HCT116 (cell line): ENCODE measurements around the gene ASAP2. TPM values are rescaled to one million over a fixed set of nuclear protein-coding genes. Genes with fewer than 3 reads are reported as not detected.

Experiments used
- ATAC-seq: fragments of 200-7000 bp; cut with Tn5 transposase; 2 replicates; pipeline ENCODE4 v1.9.1; 2020; ENCODE audit warnings: mild to moderate bottlenecking, moderate library complexity
- BruUV-seq: library from RNA; stranded (reverse); fragments of 400-500 nt; replicated peaks from 2 replicates; lab custom pipeline; 2021; lab: Mats Ljungman, UMichigan
- CTCF ChIA-PET: fragments of 300-600 bp; sonication (Branson Sonifier 250); formaldehyde crosslinking; loops from one replicate; lab custom pipeline; 2021; ENCODE audit warnings: antibody characterized with exemption; lab: Charles Lee
- POLR2A ChIA-PET: fragments of 300-600, 350-600 bp; sonication (Branson Sonifier 250); formaldehyde crosslinking; loops from one replicate; lab custom pipeline; 2021; ENCODE audit warnings: antibody characterized with exemption; lab: Charles Lee
- RAD21 ChIA-PET, 2 experiments: fragments of 300-600 bp; sonication (Branson Sonifier 250); formaldehyde crosslinking; loops; one replicate each; lab custom pipeline; 2023; ENCODE audit warnings: low total read pairs in 2 of 2; ENCODE audit not compliant: uncharacterized antibody in 2 of 2, unreplicated experiment in 2 of 2, low non-redundant PET in 1 of 2; lab: Charles Lee
- DNase-seq: peaks from one replicate; pipeline ENCODE4 v3.0.0-alpha.2; 2010; ENCODE audit warnings: low read depth, low spot score
- H2AFZ ChIP-seq: fragments of 200-600 bp; shearing (Covaris generic), sonication (generic); 2 replicates; pipeline ENCODE4 v1.6.1; 2017; ENCODE audit warnings: low read depth, mixed run types, mixed read lengths, antibody characterized with exemption, low read length; ENCODE audit not compliant: poor library complexity, severe bottlenecking
- H3K27ac ChIP-seq: 2 replicates; pipeline ENCODE4 v1.5.1; 2012; ENCODE audit warnings: low read depth, low read length
- H3K27me3 ChIP-seq: fragments of 200-600 bp; sonication (generic); 2 replicates; pipeline ENCODE4 v1.6.1; 2016; ENCODE audit warnings: mixed run types, low read length, mixed read lengths; ENCODE audit not compliant: insufficient read depth
- H3K36me3 ChIP-seq, 2 experiments: fragments of 200-500 bp in 1 of 2; fragments of 200-600 bp in 1 of 2; sonication (Bioruptor generic) in 1 of 2; sonication (generic) in 1 of 2; 2 replicates each; pipeline versions ENCODE4 v1.5.1 to v1.6.1; 2014 to 2016; ENCODE audit warnings: low read length in 2 of 2, inconsistent platforms in 1 of 2, mixed read lengths in 1 of 2, mixed run types in 1 of 2; ENCODE audit not compliant: insufficient read depth in 2 of 2, control insufficient read depth in 1 of 2
- H3K4me1 ChIP-seq, 2 experiments: fragments of 200-600 bp in 1 of 2; sonication (generic) in 1 of 2; 2 replicates each; pipeline versions ENCODE4 v1.5.1 to v1.6.1; 2012 to 2017; ENCODE audit warnings: low read length in 2 of 2, inconsistent platforms in 1 of 2, mild to moderate bottlenecking in 1 of 2, mixed read lengths in 1 of 2, mixed run types in 1 of 2, moderate library complexity in 1 of 2; ENCODE audit not compliant: insufficient read depth in 2 of 2, control insufficient read depth in 1 of 2
- H3K4me2 ChIP-seq: fragments of 200-600 bp; sonication (generic); 2 replicates; pipeline ENCODE4 v1.6.1; 2017; ENCODE audit warnings: mixed run types, low read length, mixed read lengths
- H3K4me3 ChIP-seq, 2 experiments: fragments of 200-600 bp in 1 of 2; sonication (generic) in 1 of 2; replicated peaks in 1 of 2; 2 replicates each; pipeline ENCODE4 v1.5.1; 2011 to 2016; ENCODE audit warnings: low read length in 2 of 2, control low read depth in 1 of 2, low read depth in 1 of 2, mild to moderate bottlenecking in 1 of 2, mixed read lengths in 1 of 2, mixed run types in 1 of 2
- H3K79me2 ChIP-seq: fragments of 200-600 bp; sonication (generic); 2 replicates; pipeline ENCODE4 v1.6.1; 2017; ENCODE audit warnings: mild to moderate bottlenecking, mixed run types, low read length, moderate library complexity, mixed read lengths; ENCODE audit not compliant: insufficient read depth
- H3K9ac ChIP-seq: fragments of 200-600 bp; sonication (generic); 2 replicates; pipeline ENCODE4 v1.6.1; 2016; ENCODE audit warnings: low read length, mixed read lengths
- H3K9me2 ChIP-seq: fragments of 200-600 bp; sonication (generic), shearing (Covaris generic); 2 replicates; pipeline ENCODE4 v1.6.1; 2017; ENCODE audit warnings: mixed run types, mild to moderate bottlenecking, moderate library complexity; ENCODE audit not compliant: insufficient read depth
- H3K9me3 ChIP-seq, 2 experiments: fragments of 200-500 bp in 1 of 2; fragments of 200-600 bp in 1 of 2; sonication (Bioruptor generic) in 1 of 2; sonication (generic) in 1 of 2; 2 replicates each; pipeline ENCODE4 v1.6.1; 2014 to 2017; ENCODE audit warnings: low read length in 2 of 2, mixed read lengths in 2 of 2, inconsistent platforms in 1 of 2, low read depth in 1 of 2, mild to moderate bottlenecking in 1 of 2, mixed run types in 1 of 2, moderate library complexity in 1 of 2; ENCODE audit not compliant: control insufficient read depth in 1 of 2, insufficient read depth in 1 of 2
- H4K20me1 ChIP-seq: fragments of 200-600 bp; sonication (generic), shearing (Covaris generic); 2 replicates; pipeline ENCODE4 v1.6.1; 2017; ENCODE audit warnings: mixed run types, mild to moderate bottlenecking, moderate library complexity; ENCODE audit not compliant: insufficient read depth
- ATF3 ChIP-seq: IDR thresholded peaks from 2 replicates; pipeline ENCODE4 v1.6.1; 2012
- CBX3 ChIP-seq: IDR thresholded peaks from 2 replicates; pipeline ENCODE4 v1.6.1; 2012; ENCODE audit warnings: low read depth
- CTCF ChIP-seq, 3 experiments: fragments of 200-600 bp in 1 of 3; sonication (generic) in 1 of 3; IDR thresholded peaks in 2 of 3; conservative IDR thresholded peaks in 1 of 3; 2 replicates each; pipeline ENCODE4 v1.5.1; 2012 to 2017; ENCODE audit warnings: low read depth in 2 of 3, low read length in 2 of 3, antibody characterized with exemption in 1 of 3, borderline replicate concordance in 1 of 3, control low read depth in 1 of 3, mild to moderate bottlenecking in 1 of 3, mixed read lengths in 1 of 3, mixed run types in 1 of 3, moderate library complexity in 1 of 3; ENCODE audit not compliant: insufficient read depth in 1 of 3
- ELF1 ChIP-seq: IDR thresholded peaks from 2 replicates; pipeline ENCODE4 v1.6.1; 2012; ENCODE audit warnings: low read depth, borderline replicate concordance
- EZH2 ChIP-seq: fragments of 200-600 bp; sonication (generic); IDR thresholded peaks from 2 replicates; pipeline ENCODE4 v1.6.1; 2017; ENCODE audit warnings: antibody characterized with exemption, mixed run types
- FOSL1 ChIP-seq: IDR thresholded peaks from 2 replicates; pipeline ENCODE4 v1.6.1; 2012; ENCODE audit warnings: low read depth
- JUND ChIP-seq: IDR thresholded peaks from 2 replicates; pipeline ENCODE4 v1.6.1; 2012
- MAX ChIP-seq: IDR thresholded peaks from 2 replicates; pipeline ENCODE4 v1.6.1; 2012
- POLR2AphosphoS5 ChIP-seq: IDR thresholded peaks from 2 replicates; pipeline ENCODE4 v1.6.1; 2011; ENCODE audit warnings: mild to moderate bottlenecking, low read depth, low read length, moderate library complexity
- RAD21 ChIP-seq: IDR thresholded peaks from 2 replicates; pipeline ENCODE4 v1.6.1; 2012; ENCODE audit warnings: low read depth, mild to moderate bottlenecking
- SIN3A ChIP-seq: IDR thresholded peaks from 2 replicates; pipeline ENCODE4 v1.6.1; 2012; ENCODE audit warnings: low read depth
- SP1 ChIP-seq: IDR thresholded peaks from 2 replicates; pipeline ENCODE4 v1.6.1; 2012; ENCODE audit warnings: low read depth
- TCF7L2 ChIP-seq: IDR thresholded peaks from 2 replicates; pipeline ENCODE4 v1.7.0; 2011; ENCODE audit warnings: borderline replicate concordance, inconsistent platforms; ENCODE audit not compliant: insufficient read depth, insufficient read length; ENCODE audit errors: extremely low read depth
- ZBTB33 ChIP-seq: IDR thresholded peaks from 2 replicates; pipeline ENCODE4 v1.6.1; 2011; ENCODE audit warnings: mild to moderate bottlenecking, low read length, moderate library complexity; ENCODE audit not compliant: insufficient replicate concordance; ENCODE audit errors: extremely low read depth
- ZFX ChIP-seq: fragments of 450-650 bp; IDR thresholded peaks from 2 replicates; pipeline ENCODE4 v1.6.1; 2017
- ZNF274 ChIP-seq: fragments of 200-500 bp; sonication (Bioruptor generic); IDR thresholded peaks from 2 replicates; pipeline ENCODE4 v1.6.1; 2014; ENCODE audit warnings: mild to moderate bottlenecking, low read depth, low read length, inconsistent platforms
- intact Hi-C: fragments of 100-400 bp; cut with micrococcal nuclease; formaldehyde crosslinking; loops from 2 replicates; pipeline ENCODE4 v1.10.0; 2022
- total RNA-seq: library from RNA; stranded (reverse); gene quantifications from one replicate; pipeline ENCODE4 v1.2.1, GENCODE V29; 2021; ENCODE audit not compliant: unreplicated experiment

The ASAP2 gene
- total RNA-seq, 1 experiment from 2014 or later, result 16.5 TPM

- Histone ChIP-seq H3K4me3 (no peak overlapping the region), H3K9me3 (no peaks in the 10 kb centered on the region), H3K4me2 (no peak overlapping the region), H3K79me2 (no peaks in the 10 kb centered on the region; the same call in none of the 2 replicates), H3K36me3 (peaks cover 6 to 11% of the 10 kb centered on the region in 2 experiments; a peak in 3 of 4 replicates), H3K4me1 (no peaks in the 10 kb centered on the region), H3K9me2 (no peaks in the 10 kb centered on the region), H3K9ac (no peak overlapping the region), H4K20me1 (no peaks in the 10 kb centered on the region), H3K27me3 (no peaks in the 10 kb centered on the region), H3K27ac (no peak overlapping the region), H2AFZ (no peak overlapping the region)
- intact Hi-C loops, result no loop called here
- RAD21 ChIA-PET, result interaction anchor here in 1 of 2 experiments (0.7 kb wide), 1 partner anchor 22 kb away, joined by 3 read pairs; no protein-coding TSS in a partner anchor
- no peak for TF ChIP-seq ZNF274
- TF ChIP-seq EZH2, result no peak
- TF ChIP-seq SP1, result no peak
- no peak for TF ChIP-seq ATF3
- no peak for TF ChIP-seq ZFX
- no peak for TF ChIP-seq CBX3
- TF ChIP-seq TCF7L2, result no peak
- TF ChIP-seq POLR2AphosphoS5, result no peak
- TF ChIP-seq FOSL1, result no peak
- no peak for TF ChIP-seq ZBTB33
- no peak for TF ChIP-seq RAD21
- no peak for TF ChIP-seq SIN3A
- TF ChIP-seq MAX, result no peak
- no peak for TF ChIP-seq JUND
- TF ChIP-seq ELF1, result no peak
- no peak for TF ChIP-seq CTCF (IDR thresholded peaks at IDR 0.05 in 2 of 3, conservative IDR thresholded peaks at IDR 0.05 in 1 of 3; ENCODE audit: borderline replicate concordance in 1 of 3, insufficient read depth in 1 of 3, low read depth in 2 of 3, low read length in 2 of 3)
- DNase-seq (no peak), ATAC-seq (no peak)
- BruUV-seq, result no TSS peak
- CTCF ChIA-PET, result no interaction called here
- POLR2A ChIA-PET, result no interaction called here
Measured at GRCh38 chr2:9410108-9410507, 203.5 kb downstream of the ASAP2 start.
